SK-N-SH (cell line): ENCODE measurements around the gene CELSR3. TPM values are rescaled to one million over a fixed set of nuclear protein-coding genes. Genes with fewer than 3 reads are reported as not detected.
A peak's percentile ranks its signal among the peaks of the same experiment; 100 is the strongest.

Experiments used
- CTCF ChIA-PET: fragments of 300-600, 350-600 bp; formaldehyde crosslinking; extraction: SDS; loops from one replicate; lab custom pipeline; 2021; lab: Yijun Ruan, JAX
- POLR2A ChIA-PET: fragments of 350-600 bp; sonication (Branson Sonifier 250); formaldehyde crosslinking; extraction: SDS; loops from one replicate; lab custom pipeline; 2020; ENCODE audit warnings: antibody characterized with exemption, inconsistent platforms; lab: Yijun Ruan, JAX
- DNase-seq: peaks from one replicate; pipeline ENCODE4 v3.0.0; 2012
- H2AFZ ChIP-seq: fragments of 200-600 bp; sonication (generic); 2 replicates; pipeline ENCODE4 v1.8.1; 2016; ENCODE audit warnings: antibody characterized with exemption, mild to moderate bottlenecking, low read depth
- H3F3A ChIP-seq: fragments of 200-600 bp; sonication (generic); replicated peaks from 2 replicates; pipeline ENCODE3; 2016; ENCODE audit warnings: antibody characterized with exemption, mild to moderate bottlenecking; ENCODE audit not compliant: insufficient read depth
- H3K27ac ChIP-seq, 2 experiments: fragments of 200-500 bp in 1 of 2; fragments of 200-600 bp in 1 of 2; sonication (Bioruptor generic) in 1 of 2; sonication (generic), shearing (Covaris generic) in 1 of 2; 2 replicates each; pipeline versions ENCODE4 v1.5.1 to v1.6.1; 2014 to 2016; ENCODE audit warnings: low read depth in 2 of 2, inconsistent platforms in 1 of 2, low read length in 1 of 2, mild to moderate bottlenecking in 1 of 2, mixed read lengths in 1 of 2
- H3K27me3 ChIP-seq: fragments of 200-600 bp; sonication (generic), shearing (Covaris generic); 2 replicates; pipeline ENCODE4 v1.6.1; 2016; ENCODE audit warnings: mixed run types; ENCODE audit not compliant: insufficient read depth
- H3K36me3 ChIP-seq, 2 experiments: fragments of 200-500 bp in 1 of 2; fragments of 200-600 bp in 1 of 2; sonication (Bioruptor generic) in 1 of 2; sonication (generic) in 1 of 2; replicated peaks in 1 of 2; 2 replicates each; pipeline versions ENCODE3 to v1.5.1; 2014 to 2016; ENCODE audit warnings: low read length in 1 of 2, mild to moderate bottlenecking in 1 of 2; ENCODE audit not compliant: insufficient read depth in 2 of 2, control insufficient read depth in 1 of 2
- H3K4me1 ChIP-seq, 2 experiments: fragments of 200-500 bp in 1 of 2; fragments of 200-600 bp in 1 of 2; sonication (Bioruptor generic) in 1 of 2; sonication (generic), shearing (Covaris generic) in 1 of 2; 2 replicates each; pipeline versions ENCODE4 v1.5.1 to v1.6.1; 2014 to 2016; ENCODE audit warnings: low read depth in 1 of 2, low read length in 1 of 2, mixed run types in 1 of 2; ENCODE audit not compliant: insufficient read depth in 2 of 2, control insufficient read depth in 1 of 2
- H3K4me2 ChIP-seq: fragments of 200-600 bp; sonication (generic), shearing (Covaris generic); 2 replicates; pipeline ENCODE4 v1.6.1; 2017; ENCODE audit warnings: mixed run types
- H3K4me3 ChIP-seq, 2 experiments: fragments of 200-500 bp in 1 of 2; fragments of 200-600 bp in 1 of 2; sonication (Bioruptor generic) in 1 of 2; sonication (generic), shearing (Covaris generic) in 1 of 2; 2 replicates each; pipeline versions ENCODE4 v1.5.1 to v1.8.1; 2014 to 2016; ENCODE audit warnings: low read depth in 2 of 2, inconsistent platforms in 1 of 2, low read length in 1 of 2, mild to moderate bottlenecking in 1 of 2, mixed read lengths in 1 of 2, moderate library complexity in 1 of 2
- H3K79me2 ChIP-seq: fragments of 200-600 bp; sonication (generic); 2 replicates; pipeline ENCODE4 v1.8.1; 2017; ENCODE audit warnings: mild to moderate bottlenecking; ENCODE audit not compliant: insufficient read depth
- H3K9ac ChIP-seq: fragments of 200-600 bp; sonication (generic); 2 replicates; pipeline ENCODE4 v1.6.1; 2017; ENCODE audit warnings: mixed run types
- H3K9me2 ChIP-seq: fragments of 200-600 bp; sonication (generic); 2 replicates; pipeline ENCODE4 v1.6.1; 2017; ENCODE audit warnings: mixed run types
- H3K9me3 ChIP-seq: fragments of 200-600 bp; sonication (generic); 2 replicates; pipeline ENCODE4 v1.6.1; 2017; ENCODE audit warnings: mixed run types, mild to moderate bottlenecking, moderate library complexity
- H4K20me1 ChIP-seq: fragments of 200-600 bp; sonication (generic); 2 replicates; pipeline ENCODE4 v1.6.1; 2017; ENCODE audit warnings: mild to moderate bottlenecking, mixed run types; ENCODE audit not compliant: insufficient read depth
- ELF1 ChIP-seq: IDR thresholded peaks from 2 replicates; pipeline ENCODE4 v1.4.0; 2012
- EZH2phosphoT487 ChIP-seq: fragments of 200-600 bp; sonication (generic); IDR thresholded peaks from 2 replicates; pipeline ENCODE4 v1.6.1; 2017; ENCODE audit warnings: low read depth, mixed run types, mild to moderate bottlenecking, antibody characterized with exemption, moderate library complexity, borderline replicate concordance
- FOSL2 ChIP-seq: IDR thresholded peaks from 2 replicates; pipeline ENCODE4 v1.4.0; 2012; ENCODE audit warnings: low read depth, mild to moderate bottlenecking, moderate library complexity, borderline replicate concordance
- FOXM1 ChIP-seq: IDR thresholded peaks from 2 replicates; pipeline ENCODE4 v1.4.0; 2012; ENCODE audit warnings: low read depth, mild to moderate bottlenecking
- GABPA ChIP-seq: IDR thresholded peaks from 2 replicates; pipeline ENCODE4 v1.4.0; 2012; ENCODE audit warnings: low read depth, mild to moderate bottlenecking
- GATA2 ChIP-seq: sonication (generic); formaldehyde crosslinking; IDR thresholded peaks from 2 replicates; pipeline ENCODE4 v1.5.0; 2020; ENCODE audit warnings: mild to moderate bottlenecking, missing genetic modification reagents
- JUND ChIP-seq: IDR thresholded peaks from 2 replicates; pipeline ENCODE4 v1.4.0; 2012
- MAX ChIP-seq: IDR thresholded peaks from 2 replicates; pipeline ENCODE4 v1.4.0; 2012; ENCODE audit warnings: low read depth
- MXI1 ChIP-seq: IDR thresholded peaks from 2 replicates; pipeline ENCODE4 v1.6.1; 2012; ENCODE audit warnings: mild to moderate bottlenecking, low read depth, low read length, improper control_type of control experiment
- NRF1 ChIP-seq: IDR thresholded peaks from 2 replicates; pipeline ENCODE4 v1.6.1; 2012; ENCODE audit warnings: low read depth, mild to moderate bottlenecking, low read length
- RAD21 ChIP-seq: IDR thresholded peaks from 2 replicates; pipeline ENCODE4 v1.6.1; 2012; ENCODE audit warnings: mild to moderate bottlenecking, low read length
- RCOR1 ChIP-seq: fragments of 150-350 bp; IDR thresholded peaks from 2 replicates; pipeline ENCODE4 v1.6.1; 2017; ENCODE audit warnings: antibody characterized with exemption, low read length
- SMC3 ChIP-seq: IDR thresholded peaks from 2 replicates; pipeline ENCODE4 v1.6.1; 2012; ENCODE audit warnings: low read depth, low read length, improper control_type of control experiment
- TEAD4 ChIP-seq: IDR thresholded peaks from 2 replicates; pipeline ENCODE4 v1.4.0; 2012; ENCODE audit warnings: mild to moderate bottlenecking, borderline replicate concordance; ENCODE audit not compliant: insufficient read depth
- USF1 ChIP-seq: IDR thresholded peaks from 2 replicates; pipeline ENCODE4 v1.4.0; 2012; ENCODE audit warnings: low read depth, borderline replicate concordance
- USF2 ChIP-seq: fragments of 150-350 bp; IDR thresholded peaks from 2 replicates; pipeline ENCODE4 v1.6.1; 2017; ENCODE audit warnings: antibody characterized with exemption, low read length, low read depth, borderline replicate concordance
- WGBS: methylation state at CpG from one replicate; pipeline ENCODE4 v1.1.6; 2017; ENCODE audit warnings: low lambda C conversion rate; 5-methylcytosine and 5-hydroxymethylcytosine counted together
- polyA plus RNA-seq, 3 experiments: library from polyadenylated mRNA; depleted of rRNA; stranded (reverse); fragments of >200 nt; gene quantifications; 2 replicates each; pipeline ENCODE4 v1.2.3, GENCODE V29; 2012
- TF ChIP-seq, protein P1 (sequence below): IDR thresholded peaks from 2 replicates; pipeline ENCODE4 v1.4.0; 2012; ENCODE audit warnings: low read depth, borderline replicate concordance
- TF ChIP-seq, protein P2 (sequence below): IDR thresholded peaks from 2 replicates; pipeline ENCODE4; 2012

The CELSR3 gene
- polyA plus RNA-seq, 1 of the 3 experiments (the other 2 are of a cell fraction), result 11.7 TPM

DNA sequence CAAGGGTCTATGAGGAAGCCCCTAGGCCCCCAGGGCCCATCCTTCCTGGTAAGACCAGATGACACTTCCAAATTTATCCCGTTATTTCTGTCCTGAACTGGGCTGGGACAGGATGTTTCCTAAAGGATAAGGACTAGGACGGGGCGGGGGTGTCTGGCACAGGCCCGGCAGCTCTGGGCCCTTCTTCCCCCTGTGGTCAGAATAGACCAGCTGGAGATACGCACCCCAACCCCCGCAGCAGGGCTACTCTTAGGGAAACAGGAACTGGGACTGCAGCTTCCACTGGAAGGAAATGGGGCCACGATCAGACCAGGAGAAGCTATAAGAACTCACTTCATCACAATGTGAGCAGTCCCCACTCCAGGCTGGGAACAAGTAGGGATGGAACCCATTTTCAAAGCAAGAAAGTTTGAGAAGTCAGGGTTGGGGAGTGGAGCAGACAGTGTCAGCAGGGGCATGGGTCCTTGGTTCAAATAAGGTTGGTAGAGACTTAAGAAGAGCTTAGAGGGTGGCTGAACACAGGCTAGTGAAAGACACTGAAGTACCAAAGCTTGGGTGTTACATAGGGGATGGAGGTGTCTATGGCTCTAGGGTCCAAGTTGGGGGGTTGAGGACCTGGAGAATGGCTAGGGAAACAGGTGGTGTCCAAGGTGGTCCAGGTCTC is 21.9 kb upstream of the CELSR3 start:
- no peak for TF ChIP-seq GABPA
- TF ChIP-seq ELF1, result no peak
- TF ChIP-seq, protein P1, sequence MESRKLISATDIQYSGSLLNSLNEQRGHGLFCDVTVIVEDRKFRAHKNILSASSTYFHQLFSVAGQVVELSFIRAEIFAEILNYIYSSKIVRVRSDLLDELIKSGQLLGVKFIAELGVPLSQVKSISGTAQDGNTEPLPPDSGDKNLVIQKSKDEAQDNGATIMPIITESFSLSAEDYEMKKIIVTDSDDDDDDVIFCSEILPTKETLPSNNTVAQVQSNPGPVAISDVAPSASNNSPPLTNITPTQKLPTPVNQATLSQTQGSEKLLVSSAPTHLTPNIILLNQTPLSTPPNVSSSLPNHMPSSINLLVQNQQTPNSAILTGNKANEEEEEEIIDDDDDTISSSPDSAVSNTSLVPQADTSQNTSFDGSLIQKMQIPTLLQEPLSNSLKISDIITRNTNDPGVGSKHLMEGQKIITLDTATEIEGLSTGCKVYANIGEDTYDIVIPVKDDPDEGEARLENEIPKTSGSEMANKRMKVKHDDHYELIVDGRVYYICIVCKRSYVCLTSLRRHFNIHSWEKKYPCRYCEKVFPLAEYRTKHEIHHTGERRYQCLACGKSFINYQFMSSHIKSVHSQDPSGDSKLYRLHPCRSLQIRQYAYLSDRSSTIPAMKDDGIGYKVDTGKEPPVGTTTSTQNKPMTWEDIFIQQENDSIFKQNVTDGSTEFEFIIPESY, result no peak
- TF ChIP-seq MXI1, result no peak
- no peak for TF ChIP-seq USF2
- TF ChIP-seq JUND, result no peak
- TF ChIP-seq NRF1, result no peak
- no peak for TF ChIP-seq RAD21
- TF ChIP-seq USF1, result no peak
- TF ChIP-seq TEAD4, result no peak
- TF ChIP-seq SMC3, result no peak
- no peak for TF ChIP-seq MAX
- no peak for TF ChIP-seq FOSL2
- TF ChIP-seq GATA2 (CRISPR knock-in tag), result no peak
- no peak for TF ChIP-seq RCOR1
- TF ChIP-seq FOXM1, result no peak
- TF ChIP-seq, protein P2, sequence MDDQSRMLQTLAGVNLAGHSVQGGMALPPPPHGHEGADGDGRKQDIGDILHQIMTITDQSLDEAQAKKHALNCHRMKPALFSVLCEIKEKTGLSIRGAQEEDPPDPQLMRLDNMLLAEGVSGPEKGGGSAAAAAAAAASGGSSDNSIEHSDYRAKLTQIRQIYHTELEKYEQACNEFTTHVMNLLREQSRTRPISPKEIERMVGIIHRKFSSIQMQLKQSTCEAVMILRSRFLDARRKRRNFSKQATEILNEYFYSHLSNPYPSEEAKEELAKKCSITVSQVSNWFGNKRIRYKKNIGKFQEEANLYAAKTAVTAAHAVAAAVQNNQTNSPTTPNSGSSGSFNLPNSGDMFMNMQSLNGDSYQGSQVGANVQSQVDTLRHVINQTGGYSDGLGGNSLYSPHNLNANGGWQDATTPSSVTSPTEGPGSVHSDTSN, result no peak
- TF ChIP-seq EZH2phosphoT487, result no peak
- no peak for DNase-seq
- Histone ChIP-seq H3K4me1 (peaks cover 20 to 47% of the 10 kb centered on the region in 2 experiments), H3F3A (peaks cover 13% of the 10 kb centered on the region), H3K27me3 (no peaks in the 10 kb centered on the region), H3K27ac (peak overlapping the region in 1 of 2 experiments; percentile 82; a peak in 2 of 4 replicates), H4K20me1 (peaks cover 29% of the 10 kb centered on the region), H3K4me2 (peak overlapping the region; percentile 99), H2AFZ (no peak overlapping the region), H3K79me2 (peaks cover 26% of the 10 kb centered on the region), H3K9me2 (no peaks in the 10 kb centered on the region), H3K9ac (no peak overlapping the region), H3K9me3 (no peaks in the 10 kb centered on the region), H3K36me3 (peaks cover 12 to 51% of the 10 kb centered on the region in 2 experiments), H3K4me3 (peak overlapping the region; percentile 85 to 96)
- CTCF ChIA-PET, result interaction anchor here (0.6 to 4.0 kb wide), 11 partner anchors 11 to 722 kb away, joined by 3 to 28 read pairs (median 3); partner anchors contain the start of genes CELSR3 and IP6K2
- POLR2A ChIA-PET, result interaction anchor here (0.6 to 2.1 kb wide), 4 partner anchors 20 to 32 kb away, joined by 3 to 6 read pairs (median 4); partner anchors contain the start of genes CELSR3 and IP6K2
- 79% methylated on average over 4 of the region's 7 CpGs for WGBS
